Neutrophil (primary cell): ENCODE data around the gene RNF14.
A peak's percentile ranks its signal among the peaks of the same experiment; 100 is the strongest.

Source experiments
- H3K27ac ChIP-seq: fragments of 200-600 bp; sonication (generic); 2 replicates; pipeline ENCODE4 v1.5.1; 2016; ENCODE audit warnings: mild to moderate bottlenecking, moderate library complexity
- H3K27me3 ChIP-seq: fragments of 200-600 bp; sonication (generic); 2 replicates; pipeline ENCODE4 v1.6.0; 2016; ENCODE audit warnings: mild to moderate bottlenecking
- H3K36me3 ChIP-seq: fragments of 200-600 bp; sonication (generic); 2 replicates; pipeline ENCODE4 v1.5.1; 2017
- H3K4me1 ChIP-seq, 2 experiments: fragments of 200-600 bp in 1 of 2; sonication (generic) in 1 of 2; 1 replicate in 1 of 2; 2 replicates in 1 of 2; pipeline versions ENCODE4 v1.5.1 to v1.6.1; 2013 to 2016; ENCODE audit warnings: low read depth in 1 of 2, low read length in 1 of 2, mild to moderate bottlenecking in 1 of 2, moderate library complexity in 1 of 2; ENCODE audit not compliant: control insufficient read depth in 1 of 2, insufficient read depth in 1 of 2
- H3K4me3 ChIP-seq, 2 experiments: fragments of 200-600 bp in 1 of 2; sonication (generic) in 1 of 2; 1 replicate in 1 of 2; 2 replicates in 1 of 2; pipeline ENCODE4 v1.5.1; 2013 to 2016; ENCODE audit warnings: low read depth in 1 of 2, low read length in 1 of 2, mild to moderate bottlenecking in 1 of 2, moderate library complexity in 1 of 2
- H3K9me3 ChIP-seq: fragments of 200-600 bp; sonication (generic); 2 replicates; pipeline ENCODE4 v1.5.1; 2016
- TF ChIP-seq, protein P1 (sequence below): fragments of 200-600 bp; sonication (generic); IDR thresholded peaks from 2 replicates; pipeline ENCODE4 v1.5.1; 2016; ENCODE audit warnings: antibody characterized with exemption

The RNF14 gene

GRCh38 chr5:141986072-141986471 is 17.2 kb downstream of the RNF14 start:
- TF ChIP-seq, protein P1, sequence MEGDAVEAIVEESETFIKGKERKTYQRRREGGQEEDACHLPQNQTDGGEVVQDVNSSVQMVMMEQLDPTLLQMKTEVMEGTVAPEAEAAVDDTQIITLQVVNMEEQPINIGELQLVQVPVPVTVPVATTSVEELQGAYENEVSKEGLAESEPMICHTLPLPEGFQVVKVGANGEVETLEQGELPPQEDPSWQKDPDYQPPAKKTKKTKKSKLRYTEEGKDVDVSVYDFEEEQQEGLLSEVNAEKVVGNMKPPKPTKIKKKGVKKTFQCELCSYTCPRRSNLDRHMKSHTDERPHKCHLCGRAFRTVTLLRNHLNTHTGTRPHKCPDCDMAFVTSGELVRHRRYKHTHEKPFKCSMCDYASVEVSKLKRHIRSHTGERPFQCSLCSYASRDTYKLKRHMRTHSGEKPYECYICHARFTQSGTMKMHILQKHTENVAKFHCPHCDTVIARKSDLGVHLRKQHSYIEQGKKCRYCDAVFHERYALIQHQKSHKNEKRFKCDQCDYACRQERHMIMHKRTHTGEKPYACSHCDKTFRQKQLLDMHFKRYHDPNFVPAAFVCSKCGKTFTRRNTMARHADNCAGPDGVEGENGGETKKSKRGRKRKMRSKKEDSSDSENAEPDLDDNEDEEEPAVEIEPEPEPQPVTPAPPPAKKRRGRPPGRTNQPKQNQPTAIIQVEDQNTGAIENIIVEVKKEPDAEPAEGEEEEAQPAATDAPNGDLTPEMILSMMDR = no peak
- no peaks in the 10 kb centered on the region for H3K9me3 ChIP-seq
- H3K27ac ChIP-seq = peak overlapping the region; percentile 38
- H3K36me3 ChIP-seq = peaks cover 72% of the 10 kb centered on the region
- no peaks in the 10 kb centered on the region for H3K27me3 ChIP-seq
- peaks cover 5 to 7% of the 10 kb centered on the region in 2 experiments for H3K4me1 ChIP-seq
- H3K4me3 ChIP-seq = no peak overlapping the region

DNA sequence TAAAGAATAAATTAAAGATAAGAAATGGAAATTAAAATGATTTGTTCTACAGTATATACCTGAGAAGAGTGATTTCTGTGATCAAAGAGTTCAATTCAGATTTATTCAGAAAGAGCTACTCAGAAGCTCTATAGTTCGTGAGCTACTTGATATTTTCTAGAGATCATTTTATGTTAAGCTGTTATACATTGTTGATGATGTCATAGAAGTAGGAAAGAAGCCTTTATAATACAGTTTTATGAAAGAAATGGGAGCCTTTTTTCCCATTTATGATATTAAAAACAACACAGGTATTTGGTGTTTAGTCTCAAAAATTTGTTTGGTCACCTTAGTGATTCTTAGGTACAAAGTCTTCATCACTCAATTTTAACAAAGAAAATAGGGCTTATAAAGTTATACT is 20.8 kb downstream of the RNF14 start:
- Histone ChIP-seq H3K36me3 (peaks cover 54% of the 10 kb centered on the region), H3K4me3 (no peak overlapping the region), H3K27ac (no peak overlapping the region), H3K9me3 (no peaks in the 10 kb centered on the region), H3K4me1 (peaks cover 5 to 7% of the 10 kb centered on the region in 2 experiments), H3K27me3 (no peaks in the 10 kb centered on the region)
- TF ChIP-seq, protein P1 = no peak

- Histone ChIP-seq H3K27ac (no peak overlapping the region), H3K36me3 (peaks cover 40% of the 10 kb centered on the region), H3K9me3 (no peaks in the 10 kb centered on the region), H3K4me1 (no peaks in the 10 kb centered on the region), H3K4me3 (no peak overlapping the region), H3K27me3 (no peaks in the 10 kb centered on the region)
- TF ChIP-seq, protein P1 = peak; percentile 73
These were observed 23.6 kb downstream of the RNF14 start for GRCh38 chr5:141992349-141992963.

DNA sequence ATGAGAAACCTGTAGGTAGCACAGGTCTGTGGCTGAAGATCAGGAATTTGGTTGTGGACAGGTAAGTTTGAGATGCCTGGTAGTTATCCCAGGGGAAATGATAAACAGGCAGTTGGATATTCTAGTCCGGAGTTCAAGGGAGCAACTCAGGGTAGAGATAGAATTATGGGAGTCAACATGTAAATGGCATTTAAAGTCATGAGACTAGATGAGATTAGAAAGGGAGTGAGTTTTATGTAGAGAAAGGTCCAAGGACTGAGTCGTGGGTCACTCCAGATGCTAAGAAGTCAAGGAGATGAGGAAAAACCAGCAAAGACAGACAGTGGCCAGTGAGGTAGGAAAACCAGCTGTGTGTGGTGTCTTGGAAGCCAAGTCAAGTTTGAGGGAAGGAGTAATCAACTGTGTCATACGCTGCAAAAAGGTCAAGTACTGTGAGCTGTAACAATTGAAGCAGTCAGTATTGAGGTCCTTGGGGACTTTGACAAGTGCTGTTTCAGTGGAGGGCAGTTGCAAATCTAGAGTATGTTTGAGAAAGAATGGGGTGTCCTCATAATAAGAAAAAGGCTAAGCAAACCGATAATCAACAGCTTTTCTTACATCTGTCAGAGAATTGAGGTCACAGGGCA is 25.7 kb downstream of the RNF14 start:
- H3K9me3 ChIP-seq = no peaks in the 10 kb centered on the region
- H3K27ac ChIP-seq = no peak overlapping the region
- no peaks in the 10 kb centered on the region for H3K4me1 ChIP-seq
- TF ChIP-seq, protein P1 = no peak
- no peaks in the 10 kb centered on the region for H3K27me3 ChIP-seq
- no peak overlapping the region for H3K4me3 ChIP-seq
- H3K36me3 ChIP-seq = peaks cover 21% of the 10 kb centered on the region

DNA sequence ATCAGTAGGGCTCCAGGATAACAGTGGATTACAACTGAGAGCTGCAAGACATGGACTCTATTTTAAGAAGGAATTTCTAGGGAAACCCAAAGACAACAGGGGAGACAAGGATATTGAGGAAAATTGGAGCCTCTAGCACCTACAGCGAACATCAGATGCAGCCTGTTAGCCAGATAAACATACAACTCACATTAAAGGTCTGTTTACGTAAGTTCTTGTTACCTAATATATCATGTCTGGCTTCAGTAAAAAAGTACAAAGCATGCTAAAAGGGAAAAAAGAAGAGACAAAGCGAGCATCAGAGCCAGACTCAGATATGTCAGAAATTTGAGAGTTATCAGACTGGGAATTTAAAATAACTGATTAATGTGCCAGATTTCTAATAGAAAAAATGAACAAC is 26.8 kb downstream of the RNF14 start:
- no peak overlapping the region for H3K4me3 ChIP-seq
- TF ChIP-seq, protein P1 = no peak
- no peaks in the 10 kb centered on the region for H3K4me1 ChIP-seq
- H3K9me3 ChIP-seq = no peaks in the 10 kb centered on the region
- peaks cover 22% of the 10 kb centered on the region for H3K36me3 ChIP-seq
- H3K27ac ChIP-seq = no peak overlapping the region
- no peaks in the 10 kb centered on the region for H3K27me3 ChIP-seq
